WI38 (cell line): ENCODE results near the gene CAPN14.

Source experiments
- H3K4me3 ChIP-seq: 2 replicates; pipeline ENCODE4 v1.5.1; 2011; ENCODE audit warnings: low read depth, mild to moderate bottlenecking, control low read depth, low read length
- CTCF ChIP-seq: IDR thresholded peaks from 2 replicates; pipeline ENCODE4 v1.5.1; 2012; ENCODE audit warnings: low read depth, mild to moderate bottlenecking, control low read depth, low read length

CAPN14 gene

DNA sequence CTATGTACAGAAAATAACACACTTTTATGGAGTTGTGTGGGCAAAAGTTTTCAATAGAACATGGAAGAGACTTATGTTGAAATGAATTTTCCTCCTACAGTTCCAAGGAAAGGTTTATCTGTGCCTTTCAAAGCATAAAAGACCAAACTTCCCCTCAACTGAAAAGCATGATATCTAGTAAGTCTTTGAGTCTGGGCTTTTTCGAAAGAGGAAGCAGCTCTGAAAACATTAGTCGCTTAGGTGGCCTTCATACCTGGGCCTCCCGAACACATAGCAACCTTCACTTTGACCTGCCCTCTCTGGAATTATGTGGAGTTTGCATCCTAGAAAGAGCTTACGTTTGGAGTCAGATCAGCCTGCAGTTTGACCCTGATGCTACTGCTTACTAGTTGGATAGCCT, 4.8 kb upstream of the CAPN14 start:
- no peak for TF ChIP-seq CTCF
- H3K4me3 ChIP-seq: no peak overlapping the region

DNA sequence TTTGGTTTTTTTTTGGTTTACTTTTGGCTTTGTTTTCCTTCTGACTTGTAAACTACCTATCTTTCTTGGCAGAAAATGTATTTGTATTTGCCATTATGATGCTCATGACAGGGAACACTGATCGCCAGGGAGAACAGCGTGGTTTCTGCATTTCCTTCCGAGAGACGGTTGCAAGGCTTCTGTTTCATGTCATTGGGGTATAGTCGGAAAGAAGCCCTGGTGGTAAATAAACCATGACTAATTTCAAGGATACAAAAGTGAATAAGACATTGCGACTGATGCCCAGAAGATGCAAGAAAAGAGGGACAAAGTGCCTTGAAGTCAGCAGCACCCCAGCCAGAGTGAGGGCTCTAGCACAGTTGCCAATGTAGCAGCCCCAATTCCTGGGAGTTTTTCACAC, 4.2 kb upstream of the CAPN14 start:
- TF ChIP-seq CTCF: no peak
- no peak overlapping the region for H3K4me3 ChIP-seq

GRCh38 chr2:31219131-31219969, 2.0 kb upstream of the CAPN14 start:
- no peak for TF ChIP-seq CTCF
- H3K4me3 ChIP-seq: no peak overlapping the region

DNA sequence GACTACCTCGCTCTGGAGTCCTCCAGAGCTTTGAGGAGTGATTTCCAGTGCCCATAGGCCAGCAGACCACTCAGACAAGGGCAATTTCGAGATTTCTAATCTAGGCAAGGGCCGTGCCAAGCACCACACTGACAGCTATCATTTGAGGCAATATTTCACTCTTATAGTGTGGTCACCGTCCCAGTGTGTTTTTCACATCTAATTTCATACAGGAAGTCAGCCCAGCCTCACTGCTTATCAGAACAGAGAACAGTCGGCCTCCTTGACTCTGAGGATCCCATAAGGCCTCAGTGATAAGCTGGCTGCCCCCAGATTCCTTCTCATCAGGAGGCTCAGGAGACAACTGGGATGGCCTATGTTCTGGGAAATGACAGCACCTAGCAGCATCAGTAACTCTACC, 581 bp downstream of the CAPN14 start:
- no peak overlapping the region for H3K4me3 ChIP-seq
- TF ChIP-seq CTCF: no peak

GRCh38 chr2:31214444-31214915, 2.8 kb downstream of the CAPN14 start:
- H3K4me3 ChIP-seq: no peak overlapping the region
- no peak for TF ChIP-seq CTCF

- TF ChIP-seq CTCF: no peak
Observed at GRCh38 chr2:31213601-31214443, 3.5 kb downstream of the CAPN14 start.

More at GRCh38 chr2:31213601-31214443, 3.5 kb downstream of the CAPN14 start:
- H3K4me3 ChIP-seq: no peak overlapping the region
